Cortex of kidney (tissue), 1 donor: Measurements from ENCODE around the gene SLC35B2.

ENCODE experiments used
- DNase-seq: peaks from one replicate; lab custom pipeline; 2025; lab: John Stamatoyannopoulos, UW

SLC35B2 gene

GRCh38 chr6:44222486-44223318 lies 34.6 kb downstream of the SLC35B2 start:
- DNase-seq = no peak

- DNase-seq = no peak
Observed at GRCh38 chr6:44221961-44222335, 35.4 kb downstream of the SLC35B2 start.

GRCh38 chr6:44221291-44221960 lies 35.9 kb downstream of the SLC35B2 start:
- DNase-seq = peak; percentile 12

GRCh38 chr6:44220913-44221290 lies 36.4 kb downstream of the SLC35B2 start:
- DNase-seq = no peak

- no peak for DNase-seq
Observed at GRCh38 chr6:44219815-44220784, 37.2 kb downstream of the SLC35B2 start.

- peak; percentile 33 for DNase-seq
Observed at GRCh38 chr6:44219053-44219814, 38.1 kb downstream of the SLC35B2 start.

GRCh38 chr6:44217332-44218143 lies 39.8 kb downstream of the SLC35B2 start:
- no peak for DNase-seq

- no peak for DNase-seq
Observed at GRCh38 chr6:44216677-44217331, 40.5 kb downstream of the SLC35B2 start, which contains the start of gene MYMX. MYMX (plus strand) TSS chr6:44216926; CDS start chr6:44217472, 546 bp downstream.

- DNase-seq = no peak
Observed at GRCh38 chr6:44214307-44214706, 43.0 kb downstream of the SLC35B2 start.

GRCh38 chr6:44211284-44211683 lies 46.0 kb downstream of the SLC35B2 start:
- no peak for DNase-seq

GRCh38 chr6:44207966-44208365 lies 49.4 kb downstream of the SLC35B2 start:
- no peak for DNase-seq
